ENCODE results near the gene PCSK1. TPM values are rescaled to one million over a fixed set of nuclear protein-coding genes. Genes with fewer than 3 reads are reported as not detected.

Gene PCSK1
- total RNA-seq, 4 donors from 2014 or later = 0.11 to 1.3 (median 1.3) TPM; not detected in 1

- TF ChIP-seq POLR2AphosphoS5 (IDR thresholded peaks at IDR 0.05) (no peak), CTCF (IDR thresholded peaks at IDR 0.05) (no peak), EP300 (IDR thresholded peaks at IDR 0.05) (no peak)
- intact Hi-C loops (cut with DNase I) = no loop called here
- Histone ChIP-seq H3K4me3 (no peak overlapping the region), H3K27ac (replicated peaks in 1 of 4) (no peak overlapping the region), H3K27me3 (no peaks in the 10 kb centered on the region), H3K9me3 (no peaks in the 10 kb centered on the region), H3K4me1 (peaks cover 7 to 21% (median 16%) of the 10 kb centered on the region in 4 donors), H3K36me3 (no peaks in the 10 kb centered on the region)
- 43% methylated on average over 1 of the region's 1 CpG for WGBS
- DNase-seq (ENCODE audit: extremely low spot score) = no peak
Observed at GRCh38 chr5:96385538-96385937, 47.5 kb downstream of the PCSK1 start.

DNA sequence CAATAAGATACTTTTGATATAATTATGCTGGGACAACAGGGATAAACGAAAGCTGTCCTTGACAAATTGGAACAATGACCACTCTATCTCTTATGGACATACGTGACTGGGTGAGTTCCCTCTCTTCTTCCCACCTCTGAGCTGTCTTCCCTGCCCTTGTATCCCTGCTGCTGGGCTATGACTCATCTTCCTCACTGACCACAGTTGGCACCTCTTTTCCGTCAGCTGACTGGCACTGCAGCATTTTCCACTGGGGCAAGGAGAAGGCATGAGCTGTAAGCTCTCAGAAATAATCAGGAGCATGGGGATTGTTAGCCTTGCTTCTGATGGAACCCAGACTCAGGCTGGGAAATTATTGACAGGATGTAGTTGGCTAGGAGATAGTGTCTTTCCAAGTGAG lies 48.7 kb downstream of the PCSK1 start:
- 49% methylated on average over 3 of the region's 3 CpGs for WGBS
- Histone ChIP-seq H3K27me3 (no peaks in the 10 kb centered on the region), H3K9me3 (no peaks in the 10 kb centered on the region), H3K4me1 (peaks cover 7 to 21% (median 16%) of the 10 kb centered on the region in 4 donors), H3K36me3 (no peaks in the 10 kb centered on the region), H3K4me3 (no peak overlapping the region), H3K27ac (replicated peaks in 1 of 4) (peak overlapping the region in 1 of 4 donors; percentile 10)
- no peak for DNase-seq (ENCODE audit: extremely low spot score)
- intact Hi-C loops (cut with DNase I) = no loop called here
- no peak for TF ChIP-seq CTCF (IDR thresholded peaks at IDR 0.05)
- peak; percentile 26 to 49 for TF ChIP-seq POLR2AphosphoS5 (IDR thresholded peaks at IDR 0.05)

- intact Hi-C loops (cut with DNase I) = no loop called here
- Histone ChIP-seq H3K4me1 (peaks cover 7 to 21% (median 16%) of the 10 kb centered on the region in 4 donors), H3K27ac (replicated peaks in 1 of 4) (no peak overlapping the region), H3K27me3 (no peaks in the 10 kb centered on the region), H3K4me3 (no peak overlapping the region), H3K9me3 (no peaks in the 10 kb centered on the region), H3K36me3 (no peaks in the 10 kb centered on the region)
- TF ChIP-seq CTCF (IDR thresholded peaks at IDR 0.05) (no peak), POLR2A (IDR thresholded peaks at IDR 0.05; ENCODE audit: low read depth) (no peak), EP300 (IDR thresholded peaks at IDR 0.05) (no peak), POLR2AphosphoS5 (IDR thresholded peaks at IDR 0.05) (no peak)
- WGBS = 87% methylated on average over 5 of the region's 5 CpGs
- DNase-seq (ENCODE audit: extremely low spot score) = no peak
Observed at GRCh38 chr5:96381526-96381925, 51.5 kb downstream of the PCSK1 start.

GRCh38 chr5:96379896-96380295 lies 53.2 kb downstream of the PCSK1 start:
- DNase-seq (ENCODE audit: extremely low spot score) = no peak
- Histone ChIP-seq H3K27me3 (no peaks in the 10 kb centered on the region), H3K4me3 (no peak overlapping the region), H3K27ac (replicated peaks in 1 of 4) (no peak overlapping the region), H3K9me3 (no peaks in the 10 kb centered on the region), H3K4me1 (peaks cover 2 to 10% (median 6%) of the 10 kb centered on the region in 4 donors), H3K36me3 (no peaks in the 10 kb centered on the region)
- intact Hi-C loops (cut with DNase I) = no loop called here
- WGBS = 89% methylated on average over 5 of the region's 5 CpGs
- TF ChIP-seq CTCF (IDR thresholded peaks at IDR 0.05) = no peak
- no peak for TF ChIP-seq EP300 (IDR thresholded peaks at IDR 0.05)
- TF ChIP-seq POLR2AphosphoS5 (IDR thresholded peaks at IDR 0.05) = no peak
- no peak for TF ChIP-seq POLR2A (IDR thresholded peaks at IDR 0.05; ENCODE audit: low read depth)

- TF ChIP-seq EP300 (IDR thresholded peaks at IDR 0.05) (no peak), CTCF (IDR thresholded peaks at IDR 0.05) (no peak), POLR2A (IDR thresholded peaks at IDR 0.05; ENCODE audit: low read depth) (no peak)
- no peaks in the 10 kb centered on the region for H3K9me3 ChIP-seq
- H3K4me1 ChIP-seq = no peaks in the 10 kb centered on the region
- no peak overlapping the region for H3K27ac ChIP-seq (replicated peaks in 1 of 4)
- H3K4me3 ChIP-seq = no peak overlapping the region
- no peaks in the 10 kb centered on the region for H3K36me3 ChIP-seq
- intact Hi-C loops (cut with DNase I) = no loop called here
- no peaks in the 10 kb centered on the region for H3K27me3 ChIP-seq
- DNase-seq (ENCODE audit: extremely low spot score) = no peak
Observed at GRCh38 chr5:96377597-96377996, 55.5 kb downstream of the PCSK1 start.

Data from esophagus muscularis mucosa (tissue), 4 donors.